GM18511 (cell line): ENCODE results near the gene GPX7.

Experiments used
- ATAC-seq: cut with Tn5 transposase; IDR thresholded peaks from one replicate; pipeline ENCODE4 v1.9.1; 2021; ENCODE audit warnings: mild to moderate bottlenecking, moderate library complexity; ENCODE audit not compliant: unreplicated experiment

The GPX7 gene

GRCh38 chr1:52585474-52585873 lies 16.7 kb upstream of the GPX7 start:
- ATAC-seq: no peak

DNA sequence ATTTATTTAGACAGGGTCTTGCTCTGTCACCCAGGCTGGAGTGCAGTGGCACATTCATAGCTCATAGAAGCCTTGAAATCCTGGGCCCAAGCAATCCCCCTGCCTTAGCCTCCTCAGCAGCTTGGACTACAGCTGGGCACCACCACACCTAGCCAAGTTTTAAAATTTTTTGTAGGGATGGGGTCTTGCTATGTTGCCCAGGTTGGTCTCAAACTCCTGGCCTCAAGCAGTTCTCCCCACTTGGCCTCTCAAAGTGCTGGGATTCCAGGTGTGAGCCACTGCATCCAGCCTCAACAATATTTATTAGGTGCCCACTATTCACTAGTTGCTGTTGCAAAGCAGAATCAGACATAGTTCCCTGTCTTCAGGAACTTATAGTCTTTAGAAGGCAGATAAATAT lies 14.1 kb upstream of the GPX7 start:
- no peak for ATAC-seq

GRCh38 chr1:52588535-52588934 lies 13.6 kb upstream of the GPX7 start:
- no peak for ATAC-seq

- ATAC-seq: no peak
These were observed 11.9 kb upstream of the GPX7 start for GRCh38 chr1:52590266-52590665.

DNA sequence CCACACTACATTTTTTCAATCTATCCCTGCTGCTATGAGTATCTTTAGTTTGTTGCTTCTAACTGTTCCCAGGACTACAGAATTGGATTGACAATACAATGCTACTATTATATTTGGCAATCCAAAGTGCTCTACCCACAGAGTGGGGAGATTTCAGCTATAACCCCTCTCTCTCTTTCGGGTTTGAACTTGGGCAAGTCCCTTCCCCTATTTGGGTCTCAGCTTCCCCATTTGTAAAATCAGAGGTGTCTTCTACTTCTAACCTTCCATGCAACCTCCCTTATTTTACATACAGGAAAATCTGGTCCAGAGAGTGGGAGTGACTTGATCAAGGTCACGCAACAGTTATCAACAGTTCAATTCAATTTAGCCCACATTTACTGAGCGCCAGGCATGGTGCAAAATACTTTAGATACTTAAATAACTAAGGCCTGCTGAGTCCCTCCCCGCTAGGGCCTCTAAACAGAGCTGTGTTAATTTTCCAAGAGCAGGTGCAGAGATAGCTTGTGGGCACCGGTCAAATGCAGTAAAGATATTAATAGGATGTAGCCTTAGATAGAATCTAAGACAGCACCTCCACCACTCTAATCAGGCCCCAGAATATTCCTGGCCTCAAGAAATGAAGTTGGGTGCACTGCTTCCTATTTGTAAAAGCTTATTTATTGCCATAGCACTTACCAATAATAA lies 9.4 kb upstream of the GPX7 start:
- no peak for ATAC-seq

DNA sequence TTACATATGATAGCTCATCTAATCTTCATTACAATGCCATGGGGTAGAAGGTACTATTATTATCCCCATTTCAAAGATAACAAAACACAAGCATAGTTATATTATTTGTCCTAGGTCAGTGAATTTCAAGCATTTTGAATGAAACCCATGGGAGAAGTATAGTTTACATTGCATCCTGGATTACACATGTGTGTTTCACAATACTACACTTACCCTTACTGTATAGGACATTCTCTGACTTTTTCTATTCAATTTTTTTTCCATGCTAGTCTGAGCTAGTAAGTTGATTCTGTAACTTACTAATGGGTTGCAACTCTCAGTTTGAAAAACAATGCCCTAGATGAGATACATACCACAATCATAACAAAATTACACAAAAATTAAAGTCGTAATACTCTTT lies 8.7 kb upstream of the GPX7 start:
- no peak for ATAC-seq

DNA sequence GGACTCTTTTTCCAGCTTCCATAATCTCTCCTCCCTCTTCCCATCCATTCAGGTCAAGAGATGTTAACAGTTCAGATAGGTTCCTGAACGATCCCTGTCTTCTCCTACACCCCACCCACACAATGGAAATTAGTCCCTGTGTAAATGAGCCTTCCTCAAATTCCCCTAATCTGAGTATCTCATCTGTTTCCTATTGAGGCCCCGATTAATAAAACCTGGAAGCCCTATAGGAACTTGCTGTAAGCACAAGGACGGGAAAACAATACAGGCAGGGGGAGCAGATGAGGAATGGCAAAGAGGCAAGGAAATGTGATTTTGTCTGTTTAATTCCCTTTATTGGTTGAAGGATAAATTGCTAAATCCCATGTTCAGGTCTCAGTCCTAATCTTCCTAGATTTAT lies 7.1 kb upstream of the GPX7 start:
- no peak for ATAC-seq

DNA sequence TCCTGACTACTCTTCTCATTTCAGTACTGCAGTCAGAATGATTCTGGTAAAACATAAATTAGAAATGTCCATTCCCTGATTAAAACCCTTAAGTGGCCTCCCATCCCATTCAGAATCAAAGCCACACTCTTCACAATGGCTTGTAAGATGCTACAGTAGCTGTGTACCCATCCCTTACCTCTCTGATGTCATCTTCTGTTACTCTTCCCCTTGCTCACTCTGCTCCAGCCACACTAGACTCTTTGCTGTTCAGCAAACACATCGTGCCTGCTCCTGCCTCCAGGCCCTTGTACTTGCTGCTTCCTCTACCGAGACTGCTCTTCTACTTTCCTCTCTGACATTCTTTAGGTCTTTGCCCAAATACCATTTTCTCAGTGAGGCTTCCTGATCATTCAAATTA lies 4.3 kb upstream of the GPX7 start:
- ATAC-seq: no peak

DNA sequence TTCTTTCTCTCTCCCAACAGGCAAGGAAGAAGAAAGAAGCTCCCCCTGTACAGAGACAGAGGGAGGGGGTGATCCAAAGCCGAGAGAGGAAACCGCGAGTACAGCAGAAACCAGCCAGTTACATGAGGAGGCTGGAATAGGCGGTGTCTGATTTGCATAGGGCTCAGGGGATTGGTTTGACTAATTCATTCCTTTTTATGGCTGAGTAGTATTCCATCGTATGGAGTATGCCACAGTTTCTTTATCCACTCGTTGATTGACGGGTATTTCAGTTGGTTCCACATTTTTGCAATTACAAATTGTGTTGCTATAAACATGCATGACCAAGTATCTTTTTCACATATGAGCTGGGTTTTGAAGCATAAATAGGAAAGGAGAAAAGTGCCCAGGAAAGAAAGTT lies 3.4 kb upstream of the GPX7 start:
- ATAC-seq: no peak

GRCh38 chr1:52599236-52599635 lies 2.9 kb upstream of the GPX7 start:
- no peak for ATAC-seq

DNA sequence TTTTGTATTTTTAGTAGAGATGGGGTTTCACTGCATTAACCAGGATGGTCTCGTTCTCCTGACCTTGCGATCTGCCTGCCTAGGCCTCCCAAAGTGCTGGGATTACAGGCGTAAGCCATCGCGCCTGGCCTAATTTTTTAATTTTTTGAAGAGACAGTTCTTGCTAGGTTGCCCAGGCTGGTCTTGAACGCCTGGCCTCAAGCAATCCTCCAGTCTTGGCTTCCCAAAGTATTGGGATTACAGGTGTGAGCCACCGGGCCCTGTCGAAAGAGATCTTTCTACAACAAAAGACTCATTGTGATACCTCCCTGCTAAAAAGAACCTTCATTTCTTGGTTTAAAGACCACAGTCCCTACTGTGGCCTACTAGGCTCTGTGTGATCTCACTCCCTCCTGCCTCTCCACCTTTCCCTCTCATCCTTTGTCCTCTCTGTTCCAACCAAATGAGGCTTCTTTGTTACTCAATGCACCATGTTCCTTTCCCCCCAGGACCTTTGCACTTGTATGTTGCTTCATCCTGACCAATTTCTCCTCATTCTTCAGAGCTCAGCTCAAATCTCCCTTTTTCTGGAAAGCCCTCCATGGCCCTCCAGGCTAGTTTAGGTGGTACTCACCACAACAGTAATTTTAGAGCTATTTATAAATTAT lies 1.5 kb upstream of the GPX7 start:
- ATAC-seq: no peak

- ATAC-seq: no peak
These were observed 652 bp upstream of the GPX7 start for GRCh38 chr1:52601519-52601918.

GRCh38 chr1:52602856-52603600 lies 857 bp downstream of the GPX7 start:
- ATAC-seq: no peak

DNA sequence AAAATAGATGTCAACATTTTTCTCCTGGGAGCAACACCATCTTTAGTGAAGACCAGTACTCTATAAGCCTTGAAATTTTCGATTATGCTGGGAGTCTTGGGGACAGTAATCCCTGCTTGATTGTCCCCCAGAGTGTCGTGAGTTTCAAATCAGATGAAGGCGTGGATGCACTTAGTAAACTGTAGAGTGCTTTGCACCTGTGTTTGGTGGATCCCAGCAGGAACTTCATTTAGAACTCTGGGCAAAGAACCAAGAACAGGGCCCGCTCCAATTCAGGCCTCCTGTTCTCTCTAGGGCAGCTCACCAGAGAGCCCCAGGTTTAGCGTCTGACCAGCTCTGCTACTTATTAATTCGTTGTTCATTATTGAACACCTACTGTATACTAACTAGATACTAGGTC lies 1.5 kb downstream of the GPX7 start:
- no peak for ATAC-seq

GRCh38 chr1:52604063-52604770 lies 2.0 kb downstream of the GPX7 start:
- ATAC-seq: no peak

- no peak for ATAC-seq
These were observed 11.6 kb downstream of the GPX7 start for GRCh38 chr1:52613636-52614373.

DNA sequence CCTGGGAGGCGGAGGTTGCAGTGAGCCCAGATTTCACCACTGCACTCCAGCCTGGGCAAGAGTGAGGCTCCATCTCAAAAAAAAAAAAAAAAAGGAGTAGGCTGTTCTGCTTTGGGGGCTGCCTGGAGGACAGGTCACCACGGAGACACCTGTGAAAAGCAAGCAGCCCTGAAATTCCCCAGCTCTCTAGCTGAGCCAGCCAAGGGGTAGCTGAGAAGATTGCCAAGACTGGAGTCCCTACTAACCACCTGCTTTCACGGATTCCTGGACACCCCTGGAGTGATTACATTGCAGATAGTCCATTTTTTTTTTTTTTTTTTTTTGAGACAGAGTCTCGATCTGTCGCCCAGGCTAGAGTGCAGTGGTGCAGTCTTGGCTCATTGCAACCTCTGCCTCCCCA lies 12.5 kb downstream of the GPX7 start:
- no peak for ATAC-seq

DNA sequence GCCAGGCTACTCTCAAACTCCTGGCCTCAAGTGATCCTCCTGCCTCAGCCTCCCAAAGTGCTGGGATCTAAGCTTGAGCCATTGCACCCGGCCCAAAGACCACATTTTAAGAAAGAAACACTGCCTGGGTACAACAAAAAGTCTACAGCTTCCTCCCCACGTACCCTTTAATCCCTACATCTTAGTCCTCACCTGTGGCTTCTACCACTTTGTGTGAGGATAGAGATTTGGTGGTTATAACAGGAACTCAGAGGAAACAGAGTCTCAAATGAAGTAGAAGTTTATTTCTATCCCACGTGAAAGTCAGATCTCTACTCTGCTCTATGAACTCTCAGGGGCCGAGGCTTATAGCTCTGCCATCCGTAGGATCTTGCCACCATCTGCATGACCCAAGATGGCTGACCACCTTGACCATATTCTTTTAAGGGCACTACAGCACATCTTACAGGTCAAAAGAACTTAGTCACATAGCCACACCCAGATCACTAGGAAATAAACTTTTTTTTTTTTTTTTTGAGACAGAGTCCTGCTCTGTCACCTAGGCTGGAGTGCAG lies 13.4 kb downstream of the GPX7 start:
- ATAC-seq: no peak

- no peak for ATAC-seq
These were observed 19.8 kb downstream of the GPX7 start for GRCh38 chr1:52621950-52622349.

DNA sequence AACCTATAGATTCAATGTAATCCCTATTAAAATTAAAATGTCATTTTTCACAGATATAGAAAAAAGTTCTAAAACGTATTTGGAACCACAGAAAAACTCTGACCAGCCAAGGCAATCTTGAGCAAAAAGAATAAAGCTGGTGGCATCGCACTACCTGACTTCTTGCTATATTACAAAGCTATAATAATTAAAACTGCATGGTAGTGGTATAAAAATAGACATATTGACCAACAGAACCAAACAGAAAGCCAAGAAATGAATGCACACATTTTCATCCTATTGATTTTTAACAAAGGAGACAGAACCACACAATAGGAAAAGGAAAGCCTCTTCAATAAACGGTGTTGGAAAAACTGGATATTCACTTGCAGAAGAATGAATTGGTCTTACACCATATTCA lies 21.6 kb downstream of the GPX7 start:
- no peak for ATAC-seq

DNA sequence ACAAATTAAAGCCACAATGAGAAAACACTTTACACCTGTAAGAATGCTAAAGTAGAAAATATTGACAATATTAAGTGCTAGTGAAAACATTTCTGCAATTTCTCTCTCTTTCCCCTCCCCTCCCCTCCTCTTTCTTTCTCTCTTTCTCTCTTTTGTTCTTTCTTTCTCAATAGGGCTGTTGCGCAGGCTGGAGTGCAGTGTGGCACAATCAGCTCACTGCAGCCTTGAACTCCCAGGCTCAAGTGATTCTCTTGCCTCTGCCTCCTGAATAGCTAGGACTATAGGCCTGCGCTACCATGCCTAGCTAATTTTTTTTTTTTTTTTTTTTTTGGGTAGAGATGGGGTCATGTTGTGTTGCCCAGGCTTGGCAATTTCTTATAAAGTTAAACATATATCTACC lies 24.9 kb downstream of the GPX7 start:
- no peak for ATAC-seq
